DMS79 treated with DMSO at 0.1 percent for 48 hours (cell line): ENCODE results near the gene WNT6.
A peak's percentile ranks its signal among the peaks of the same experiment; 100 is the strongest.

ENCODE experiments used
- DNase-seq: peaks from one replicate; lab custom pipeline; 2025; lab: John Stamatoyannopoulos, UW

The WNT6 gene

GRCh38 chr2:218893349-218894150 is 33.9 kb downstream of the WNT6 start:
- no peak for DNase-seq

GRCh38 chr2:218894151-218894879 is 34.7 kb downstream of the WNT6 start:
- DNase-seq: no peak

DNA sequence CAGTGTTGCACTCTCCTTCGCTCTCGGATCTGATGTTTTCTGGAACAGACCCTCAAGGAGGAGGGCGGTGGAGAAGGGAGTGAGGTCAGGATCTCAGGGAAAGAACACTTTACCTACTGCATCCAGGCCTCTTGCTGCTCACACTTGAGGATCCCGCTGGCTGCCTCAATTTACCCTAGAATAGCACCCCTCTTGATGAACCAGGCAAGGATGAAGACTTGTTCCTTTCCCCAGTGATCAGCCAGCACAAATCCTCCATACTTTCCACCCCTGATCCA is 35.2 kb downstream of the WNT6 start:
- DNase-seq: no peak

GRCh38 chr2:218895326-218895725 is 35.7 kb downstream of the WNT6 start:
- no peak for DNase-seq

GRCh38 chr2:218895759-218896500 is 36.3 kb downstream of the WNT6 start:
- no peak for DNase-seq

GRCh38 chr2:218896501-218897393 is 37.1 kb downstream of the WNT6 start:
- peak; percentile 61 for DNase-seq

- DNase-seq: no peak
These were observed 37.9 kb downstream of the WNT6 start for GRCh38 chr2:218897394-218898108.

DNA sequence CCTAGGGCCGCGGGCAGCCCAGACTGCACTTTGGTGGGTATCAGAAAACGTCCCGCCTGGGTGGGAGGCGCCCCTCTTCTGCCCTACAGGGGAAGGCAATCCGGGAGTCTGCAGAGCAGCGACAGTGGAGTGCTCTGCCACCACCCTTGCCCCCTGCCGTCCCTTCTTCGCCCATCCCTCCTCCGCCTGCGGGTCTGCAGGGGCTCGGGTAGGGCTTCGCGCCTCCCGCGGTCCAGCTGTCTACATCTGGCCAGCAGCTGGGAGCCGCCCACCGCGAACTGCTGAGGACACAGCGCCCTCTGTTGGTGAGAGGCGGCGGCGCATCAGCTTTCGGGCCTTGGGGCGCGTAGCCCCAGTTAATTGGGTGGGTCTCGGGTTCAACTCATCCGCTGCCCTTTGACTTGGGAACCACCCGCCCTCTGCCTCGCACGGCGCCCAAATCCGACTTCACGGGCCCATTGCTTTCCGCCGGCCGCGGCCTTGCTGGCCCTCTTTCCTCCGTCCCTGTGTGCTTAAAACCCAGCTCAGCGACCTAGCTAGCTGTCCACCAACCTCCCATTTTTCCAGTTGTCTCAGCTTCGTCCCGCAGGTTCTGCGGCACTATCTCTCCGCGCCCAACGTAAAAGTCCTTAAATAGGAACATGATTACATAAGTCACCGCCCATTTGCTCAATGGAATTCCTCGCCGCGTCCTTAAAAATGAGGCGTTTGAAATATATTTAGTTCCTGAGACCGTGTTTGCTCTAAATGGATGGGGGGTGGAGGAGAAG is 38.7 kb downstream of the WNT6 start:
- peak; percentile 58 for DNase-seq

- no peak for DNase-seq
These were observed 39.5 kb downstream of the WNT6 start for GRCh38 chr2:218899147-218899546.

DNA sequence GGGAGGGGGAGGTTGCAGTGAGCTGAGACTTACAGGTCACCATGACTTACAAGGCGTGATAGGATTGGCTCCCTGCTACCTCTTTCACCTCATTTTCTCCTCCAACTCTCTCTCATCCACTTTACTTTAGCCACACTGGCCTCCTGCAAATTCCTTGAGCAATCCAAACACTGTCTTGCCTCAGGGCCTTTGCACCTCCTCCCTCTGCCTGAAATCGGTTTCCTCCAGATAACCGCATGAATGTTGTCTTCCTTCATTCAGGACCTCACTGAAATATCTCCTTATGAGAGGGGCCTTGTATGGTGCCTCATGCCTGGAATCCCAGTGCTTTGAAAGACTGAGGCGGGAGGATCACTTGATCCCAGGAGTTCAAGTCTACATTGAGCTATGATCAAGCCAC is 42.8 kb downstream of the WNT6 start:
- DNase-seq: no peak

- DNase-seq: no peak
These were observed 44.6 kb downstream of the WNT6 start for GRCh38 chr2:218904176-218904575.

DNA sequence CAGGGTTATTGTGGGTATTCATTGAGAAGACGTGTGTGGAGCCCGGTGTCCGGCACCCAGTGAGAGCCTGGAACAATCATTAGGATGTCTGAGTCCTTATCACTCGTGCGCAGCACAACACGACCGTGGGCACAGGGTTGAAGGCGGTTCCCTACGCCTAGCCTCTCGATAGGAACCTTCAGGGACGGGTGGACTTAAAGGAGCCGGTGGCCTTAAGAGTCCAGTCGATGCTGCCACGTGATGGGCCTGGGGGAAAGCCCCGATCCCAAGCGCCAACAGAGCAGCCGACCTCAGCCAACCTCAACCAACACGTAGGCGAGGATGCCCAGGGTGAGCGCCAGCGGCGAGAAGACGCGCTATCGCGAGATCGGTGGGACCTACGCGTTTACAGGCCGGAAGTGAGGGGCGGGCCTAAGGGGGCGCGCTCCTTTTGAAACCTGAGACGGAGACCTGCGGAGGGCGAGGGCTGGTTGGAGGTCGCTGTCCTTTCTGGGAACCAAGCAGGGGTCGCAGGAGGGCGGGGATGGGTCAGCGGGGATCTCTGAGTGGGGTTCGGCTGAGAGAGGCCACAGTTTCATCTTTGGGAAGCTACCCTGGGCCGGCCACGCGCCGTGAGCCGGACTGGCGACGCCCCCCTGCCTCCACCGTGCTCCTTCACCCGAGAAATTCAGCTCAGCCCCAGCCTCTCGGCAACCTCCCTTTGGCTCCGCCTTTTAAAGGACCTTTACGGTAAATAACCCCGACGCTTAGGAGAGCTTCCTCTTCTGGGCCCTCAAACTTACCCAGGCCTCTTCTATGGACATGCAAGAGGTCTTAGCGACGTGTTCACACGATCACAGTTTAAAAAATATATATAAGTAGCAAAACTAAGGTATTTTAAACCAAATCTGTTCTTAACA is 49.4 kb downstream of the WNT6 start:
- peak; percentile 92 for DNase-seq

DNA sequence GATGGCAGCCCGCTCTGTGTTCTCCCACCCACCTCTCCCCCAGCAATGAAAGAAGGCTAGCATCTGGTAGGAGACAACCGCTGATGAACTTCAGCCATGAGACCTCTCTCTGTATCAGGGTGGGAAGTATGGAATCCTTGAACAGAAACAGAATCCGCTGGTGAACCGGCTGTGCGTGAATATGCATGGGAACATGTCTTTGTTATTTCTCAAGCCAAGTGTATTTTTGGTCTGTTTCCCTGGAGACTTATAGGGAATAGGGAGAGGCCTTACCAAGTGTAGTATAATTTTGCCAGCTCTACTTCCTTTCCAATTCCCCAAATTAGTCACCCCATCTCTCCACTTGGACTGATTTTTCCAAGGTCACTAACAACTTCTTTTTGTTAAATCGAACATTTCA is 51.1 kb downstream of the WNT6 start:
- no peak for DNase-seq

DNA sequence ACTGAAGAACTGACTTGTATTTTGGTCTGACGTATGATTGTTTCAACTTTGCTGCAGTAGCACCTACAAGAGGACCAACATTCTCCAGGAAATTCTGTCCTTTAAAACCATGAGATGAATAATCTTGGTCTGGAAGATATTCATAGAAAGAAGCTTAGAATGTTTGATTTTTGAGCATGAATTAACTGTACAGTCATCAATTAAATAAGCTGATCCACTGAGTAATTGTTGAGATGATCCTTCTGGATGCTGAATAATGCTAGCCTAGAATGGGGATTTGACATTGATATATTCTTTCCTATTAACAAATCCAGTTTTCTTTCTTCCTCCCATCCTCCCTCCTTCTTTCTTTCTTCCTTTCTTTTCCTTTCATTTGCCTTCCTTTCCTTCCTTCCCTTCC is 60.9 kb downstream of the WNT6 start:
- no peak for DNase-seq
